ENCODE results near the gene KCNQ1. TPM values are rescaled to one million over a fixed set of nuclear protein-coding genes. Genes with fewer than 3 reads are reported as not detected.

KCNQ1 gene
- total and polyA plus RNA-seq, 2 experiments from 2014 or later: 0.45 to 0.87 TPM

- TF ChIP-seq CTCF (conservative IDR thresholded peaks at IDR 0.05; ENCODE audit: low read depth in 2 of 2) (no peak), CREB1 (CRISPR knock-in tag; IDR thresholded peaks at IDR 0.05; ENCODE audit: low read depth) (no peak), STAT1 (IDR thresholded peaks at IDR 0.05; ENCODE audit: unreplicated experiment) (no peak), NANOG (IDR thresholded peaks at IDR 0.05; ENCODE audit: borderline replicate concordance) (no peak), ZNF114 (CRISPR knock-in tag; IDR thresholded peaks at IDR 0.05) (no peak), POLR2AphosphoS5 (IDR thresholded peaks at IDR 0.05; ENCODE audit: low read depth) (no peak), REST (IDR thresholded peaks at IDR 0.05; ENCODE audit: unreplicated experiment) (no peak)
Measured at GRCh38 chr11:2570211-2570811, 125.5 kb downstream of the KCNQ1 start (continued).

GRCh38 chr11:2570841-2571597, 126.2 kb downstream of the KCNQ1 start:
- Histone ChIP-seq H2AFZ (no peak overlapping the region), H3K27ac (ENCODE audit: low read depth) (no peak overlapping the region), H3K4me3 (no peak overlapping the region), H3F3A (replicated peaks; ENCODE audit: low read depth) (no peaks in the 10 kb centered on the region), H3K79me2 (replicated peaks; ENCODE audit: insufficient read depth) (no peaks in the 10 kb centered on the region), H3K4me2 (no peak overlapping the region), H3K36me3 (ENCODE audit: insufficient read depth) (no peaks in the 10 kb centered on the region), H3K4me1 (ENCODE audit: insufficient read depth) (no peaks in the 10 kb centered on the region), H3K9me2 (ENCODE audit: insufficient read depth) (no peaks in the 10 kb centered on the region), H3K27me3 (ENCODE audit: insufficient read depth) (peaks cover 22% of the 10 kb centered on the region), H4K20me1 (replicated peaks; ENCODE audit: insufficient read depth) (no peaks in the 10 kb centered on the region)
- no peak for DNase-seq (ENCODE audit: low spot score)
- peaks cover 43% of the 10 kb centered on the region for H3K27me3 Mint-ChIP-seq (ENCODE audit: insufficient read depth, low read depth, poor library complexity)
- H3K27ac Mint-ChIP-seq: no peak overlapping the region
- H3K9me3 Mint-ChIP-seq: no peaks in the 10 kb centered on the region
- ATAC-seq: no peak
- no peaks in the 10 kb centered on the region for H3K4me1 Mint-ChIP-seq
- no peaks in the 10 kb centered on the region for H3K36me3 Mint-ChIP-seq (ENCODE audit: low read depth)
- no peak overlapping the region for H3K4me3 Mint-ChIP-seq
- no peak for TF ChIP-seq ZNF114 (CRISPR knock-in tag; IDR thresholded peaks at IDR 0.05)
- no peak for TF ChIP-seq EZH2phosphoT487 (IDR thresholded peaks at IDR 0.05; ENCODE audit: unreplicated experiment)
- TF ChIP-seq NANOG (IDR thresholded peaks at IDR 0.05; ENCODE audit: borderline replicate concordance): no peak
- TF ChIP-seq JUNB (IDR thresholded peaks at IDR 0.05; ENCODE audit: unreplicated experiment): no peak
- TF ChIP-seq POLR2AphosphoS5 (IDR thresholded peaks at IDR 0.05; ENCODE audit: low read depth): no peak
- TF ChIP-seq ZNF462 (CRISPR knock-in tag; IDR thresholded peaks at IDR 0.05): no peak
- TF ChIP-seq CREB1 (CRISPR knock-in tag; IDR thresholded peaks at IDR 0.05; ENCODE audit: low read depth): no peak

Data from GM23338 (cell line).